ENCODE results near the gene TMEM178B.

The TMEM178B gene

GRCh38 chr7:141185369-141185967 lies 111.6 kb downstream of the TMEM178B start:
- no peak for DNase-seq (ENCODE audit: low read depth in 1 of 2, low spot score in 1 of 2)
- no peaks in the 10 kb centered on the region for H3K27me3 ChIP-seq (ENCODE audit: insufficient read depth, poor library complexity, severe bottlenecking)
- H3K27ac ChIP-seq (replicated peaks): no peak overlapping the region
- no peak overlapping the region for H3K4me3 ChIP-seq (replicated peaks; ENCODE audit: insufficient read depth, low read length)
- TF ChIP-seq REST (IDR thresholded peaks at IDR 0.05; ENCODE audit: insufficient replicate concordance, low read depth) (no peak), POLR2AphosphoS5 (IDR thresholded peaks at IDR 0.05; ENCODE audit: low read depth) (no peak), SPI1 (IDR thresholded peaks at IDR 0.05; ENCODE audit: borderline replicate concordance, low read depth) (no peak), GABPA (IDR thresholded peaks at IDR 0.05; ENCODE audit: low read depth) (no peak)
- TF ChIP-seq, protein P1, sequence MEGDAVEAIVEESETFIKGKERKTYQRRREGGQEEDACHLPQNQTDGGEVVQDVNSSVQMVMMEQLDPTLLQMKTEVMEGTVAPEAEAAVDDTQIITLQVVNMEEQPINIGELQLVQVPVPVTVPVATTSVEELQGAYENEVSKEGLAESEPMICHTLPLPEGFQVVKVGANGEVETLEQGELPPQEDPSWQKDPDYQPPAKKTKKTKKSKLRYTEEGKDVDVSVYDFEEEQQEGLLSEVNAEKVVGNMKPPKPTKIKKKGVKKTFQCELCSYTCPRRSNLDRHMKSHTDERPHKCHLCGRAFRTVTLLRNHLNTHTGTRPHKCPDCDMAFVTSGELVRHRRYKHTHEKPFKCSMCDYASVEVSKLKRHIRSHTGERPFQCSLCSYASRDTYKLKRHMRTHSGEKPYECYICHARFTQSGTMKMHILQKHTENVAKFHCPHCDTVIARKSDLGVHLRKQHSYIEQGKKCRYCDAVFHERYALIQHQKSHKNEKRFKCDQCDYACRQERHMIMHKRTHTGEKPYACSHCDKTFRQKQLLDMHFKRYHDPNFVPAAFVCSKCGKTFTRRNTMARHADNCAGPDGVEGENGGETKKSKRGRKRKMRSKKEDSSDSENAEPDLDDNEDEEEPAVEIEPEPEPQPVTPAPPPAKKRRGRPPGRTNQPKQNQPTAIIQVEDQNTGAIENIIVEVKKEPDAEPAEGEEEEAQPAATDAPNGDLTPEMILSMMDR (IDR thresholded peaks at IDR 0.05; ENCODE audit: insufficient read depth, low read length): no peak

DNA sequence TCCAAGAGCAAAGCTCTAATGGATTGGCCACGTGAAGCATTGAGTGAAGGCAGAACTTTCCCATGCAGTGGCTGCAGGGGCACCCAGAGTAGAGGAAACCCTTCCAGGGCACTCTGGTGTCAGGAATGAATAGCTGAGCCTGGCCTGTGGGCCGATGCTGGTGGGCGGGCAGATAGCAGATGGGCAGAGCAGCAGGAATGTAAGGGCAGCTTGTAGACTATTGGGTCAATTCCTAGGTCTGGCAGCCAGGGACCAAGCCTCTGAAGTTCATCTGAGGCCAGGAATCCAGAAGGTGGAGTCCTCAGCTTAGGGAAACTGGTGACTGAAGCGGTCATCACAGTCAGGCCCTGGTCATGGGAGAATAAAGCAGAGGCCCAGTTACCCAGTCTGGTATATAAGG lies 115.4 kb downstream of the TMEM178B start:
- Histone ChIP-seq H3K4me3 (replicated peaks; ENCODE audit: insufficient read depth, low read length) (no peak overlapping the region), H3K27me3 (ENCODE audit: insufficient read depth, poor library complexity, severe bottlenecking) (no peaks in the 10 kb centered on the region), H3K27ac (replicated peaks) (no peak overlapping the region)
- TF ChIP-seq GABPA (IDR thresholded peaks at IDR 0.05; ENCODE audit: low read depth): no peak
- no peak for DNase-seq (ENCODE audit: low read depth in 1 of 2, low spot score in 1 of 2)

DNA sequence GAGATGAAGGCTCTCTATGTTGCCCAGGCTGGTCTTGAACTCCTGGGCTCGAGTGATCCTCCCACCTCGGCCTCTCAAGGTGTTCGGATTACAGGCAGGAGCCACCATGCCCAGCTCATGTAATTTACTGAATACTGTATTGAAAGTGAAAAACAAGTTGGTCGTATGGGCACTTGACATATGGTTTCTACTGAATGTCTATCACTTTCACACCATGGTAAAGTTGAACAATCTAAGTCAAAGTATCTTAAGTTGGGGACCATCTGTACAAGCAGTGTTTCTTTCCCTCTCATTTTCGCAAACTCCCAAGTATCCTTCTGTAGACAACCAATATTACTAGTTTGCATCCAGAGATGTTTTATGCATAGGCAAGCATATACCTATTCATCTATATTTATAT lies 116.6 kb downstream of the TMEM178B start:
- no peaks in the 10 kb centered on the region for H3K27me3 ChIP-seq (ENCODE audit: insufficient read depth, poor library complexity, severe bottlenecking)
- DNase-seq (ENCODE audit: low read depth in 1 of 2, low spot score in 1 of 2): no peak
- H3K27ac ChIP-seq (replicated peaks): no peak overlapping the region
- H3K4me3 ChIP-seq (replicated peaks; ENCODE audit: insufficient read depth, low read length): no peak overlapping the region
- no peak for TF ChIP-seq REST (IDR thresholded peaks at IDR 0.05; ENCODE audit: insufficient replicate concordance, low read depth)
- no peak for TF ChIP-seq GABPA (IDR thresholded peaks at IDR 0.05; ENCODE audit: low read depth)
- TF ChIP-seq POLR2AphosphoS5 (IDR thresholded peaks at IDR 0.05; ENCODE audit: low read depth): no peak
- TF ChIP-seq, protein P1 (IDR thresholded peaks at IDR 0.05; ENCODE audit: insufficient read depth, low read length): no peak
- no peak for TF ChIP-seq SPI1 (IDR thresholded peaks at IDR 0.05; ENCODE audit: borderline replicate concordance, low read depth)

DNA sequence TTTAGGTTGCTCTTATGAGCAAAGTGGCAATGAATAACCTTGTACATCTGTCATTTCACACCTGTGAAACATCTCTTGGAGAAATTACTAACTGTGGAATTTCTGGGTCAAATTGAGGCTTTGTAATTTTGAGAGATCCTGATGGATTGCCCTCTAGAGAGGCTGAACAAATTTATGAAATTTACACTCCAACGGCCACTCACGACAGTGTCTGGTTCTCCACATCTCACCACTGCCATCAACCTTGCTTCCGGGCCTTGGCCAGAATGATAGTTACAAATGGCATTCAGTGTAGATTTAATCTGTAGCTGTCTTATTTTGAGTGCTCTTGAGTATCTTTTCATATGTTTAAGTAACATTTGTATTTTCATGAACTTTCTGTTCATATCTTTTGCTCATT lies 117.4 kb downstream of the TMEM178B start:
- no peak overlapping the region for H3K27ac ChIP-seq (replicated peaks)
- no peak overlapping the region for H3K4me3 ChIP-seq (replicated peaks; ENCODE audit: insufficient read depth, low read length)
- H3K27me3 ChIP-seq (ENCODE audit: insufficient read depth, poor library complexity, severe bottlenecking): no peaks in the 10 kb centered on the region
- TF ChIP-seq SPI1 (IDR thresholded peaks at IDR 0.05; ENCODE audit: borderline replicate concordance, low read depth) (no peak), POLR2AphosphoS5 (IDR thresholded peaks at IDR 0.05; ENCODE audit: low read depth) (no peak), REST (IDR thresholded peaks at IDR 0.05; ENCODE audit: insufficient replicate concordance, low read depth) (no peak), GABPA (IDR thresholded peaks at IDR 0.05; ENCODE audit: low read depth) (no peak)
- TF ChIP-seq, protein P1 (IDR thresholded peaks at IDR 0.05; ENCODE audit: insufficient read depth, low read length): no peak
- DNase-seq (ENCODE audit: low read depth in 1 of 2, low spot score in 1 of 2): no peak
